NCI-H146 treated with DMSO at 0.1 percent for 48 hours (cell line): ENCODE measurements around the gene KCNQ4.

ENCODE experiments used
- DNase-seq: peaks from one replicate; lab custom pipeline; 2025; ENCODE audit not compliant: unreplicated experiment; lab: John Stamatoyannopoulos, UW

KCNQ4 gene

DNA sequence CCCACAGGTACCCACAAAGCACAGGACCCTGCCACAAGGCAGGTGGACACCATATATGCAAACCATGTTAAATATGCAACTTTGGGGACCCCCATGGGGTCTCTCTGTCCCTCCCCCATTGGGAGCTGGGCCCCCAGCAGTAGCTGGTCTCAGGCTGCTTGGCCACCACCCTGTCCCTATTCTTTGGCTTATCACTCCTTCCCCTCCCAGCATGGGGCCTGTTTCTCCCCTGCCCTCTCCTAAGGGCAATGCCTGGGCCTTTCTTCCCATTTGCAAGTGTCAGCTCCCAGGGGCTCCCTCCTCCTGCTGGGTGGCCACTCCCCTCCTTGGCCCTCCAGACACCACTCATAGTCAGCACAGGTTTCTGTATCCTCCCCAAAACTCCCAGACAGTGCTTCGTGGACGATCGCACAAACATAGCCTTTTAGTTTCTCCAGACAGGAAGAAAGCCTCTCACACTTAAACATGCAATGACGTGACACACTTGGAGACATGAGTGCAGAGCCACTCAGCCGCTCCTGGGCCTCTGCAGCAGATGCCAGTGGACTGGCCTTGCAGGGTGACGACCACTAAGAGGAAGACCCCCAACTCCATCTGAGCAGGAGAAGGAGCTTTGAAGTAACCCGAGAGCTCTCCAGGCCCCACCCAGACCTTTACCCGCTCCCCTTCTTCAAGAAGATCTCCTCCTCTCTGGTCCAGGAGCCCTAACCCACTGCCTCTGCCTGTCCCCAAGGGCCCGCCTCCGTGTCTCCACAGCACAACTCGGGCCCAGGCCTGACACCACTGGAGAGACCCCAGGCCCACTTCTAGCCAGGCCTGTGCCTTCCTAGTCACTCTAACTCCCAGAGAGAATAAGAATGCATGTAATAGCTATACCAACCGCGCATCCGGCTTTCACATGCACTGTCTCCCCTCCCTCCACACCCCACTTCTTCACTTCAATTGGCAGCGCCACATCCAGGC is 55.7 kb downstream of the KCNQ4 start:
- DNase-seq = no peak

DNA sequence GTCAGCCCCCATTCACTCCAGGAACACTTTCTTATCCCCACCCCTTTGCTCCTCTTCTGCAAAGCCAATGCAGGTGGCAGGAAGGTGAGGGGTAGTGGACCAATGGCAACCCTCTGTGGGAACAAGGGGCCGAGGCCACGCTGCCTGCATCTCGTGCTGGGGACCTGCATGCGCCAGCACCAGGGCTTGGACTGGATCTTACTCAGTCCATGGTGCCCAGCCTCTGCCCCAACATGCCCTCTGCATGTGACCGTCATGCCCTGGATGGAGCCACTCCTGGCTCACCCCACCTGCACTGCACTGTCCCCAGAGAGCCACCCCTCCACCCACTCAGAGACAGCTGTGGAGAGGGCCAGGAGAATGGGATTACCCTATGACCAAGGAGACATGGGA is 56.4 kb downstream of the KCNQ4 start:
- no peak for DNase-seq

DNA sequence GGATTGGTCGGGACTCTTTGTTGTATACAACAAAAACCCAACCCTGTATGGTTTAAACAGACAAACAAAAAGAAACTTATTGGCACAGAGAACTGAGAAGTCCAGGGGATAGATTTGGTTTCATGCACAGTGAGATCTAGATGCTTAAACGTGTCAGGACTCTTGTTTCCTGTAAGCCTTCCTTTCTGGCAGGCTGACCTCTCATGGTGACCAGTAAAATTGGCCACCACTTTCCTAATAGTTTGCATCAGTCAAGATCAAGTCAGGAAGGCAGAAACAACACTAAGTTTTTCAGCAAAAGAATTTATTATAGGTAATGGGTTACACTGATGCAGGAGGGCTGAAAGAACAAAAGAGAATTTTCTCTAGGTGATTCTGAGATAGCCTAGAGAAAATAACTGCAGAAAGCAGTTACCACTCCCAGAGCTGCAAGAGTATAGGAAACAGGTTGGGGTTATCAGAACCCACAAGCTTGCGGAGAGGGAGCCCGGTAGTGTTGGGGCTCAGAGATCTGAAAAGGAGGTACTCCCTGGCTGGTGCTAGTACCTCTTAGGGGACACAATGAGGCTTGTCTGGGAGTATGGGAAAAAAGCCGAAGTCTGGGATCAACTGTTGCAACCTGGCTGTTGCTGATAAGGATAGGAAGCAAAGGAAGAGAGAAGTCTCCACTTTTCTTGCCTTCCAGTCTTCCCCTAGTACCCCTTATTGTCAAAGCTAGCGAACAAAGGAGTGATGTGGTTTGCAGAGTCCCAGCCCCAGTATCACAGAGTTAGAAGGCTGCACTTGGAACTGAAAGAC is 57.1 kb downstream of the KCNQ4 start:
- no peak for DNase-seq

DNA sequence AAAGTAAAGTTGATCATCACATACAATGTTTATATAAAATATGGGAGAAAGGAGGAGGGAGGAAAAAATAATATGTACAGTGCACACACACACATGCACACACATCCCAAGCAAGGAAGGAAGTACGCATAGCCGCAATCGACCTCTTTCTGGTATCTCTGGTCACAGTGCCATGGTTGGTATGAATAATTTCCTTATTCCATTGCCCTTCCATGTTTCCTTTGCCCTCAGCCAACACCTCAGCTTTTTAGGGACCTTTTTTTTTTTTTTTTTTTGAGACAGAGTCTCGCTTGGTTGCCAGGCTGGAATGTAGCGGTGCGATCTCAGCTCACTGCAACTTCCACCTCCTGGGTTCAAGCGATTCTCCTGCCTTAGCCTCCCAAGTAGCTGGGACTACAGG is 58.0 kb downstream of the KCNQ4 start:
- DNase-seq = no peak

DNA sequence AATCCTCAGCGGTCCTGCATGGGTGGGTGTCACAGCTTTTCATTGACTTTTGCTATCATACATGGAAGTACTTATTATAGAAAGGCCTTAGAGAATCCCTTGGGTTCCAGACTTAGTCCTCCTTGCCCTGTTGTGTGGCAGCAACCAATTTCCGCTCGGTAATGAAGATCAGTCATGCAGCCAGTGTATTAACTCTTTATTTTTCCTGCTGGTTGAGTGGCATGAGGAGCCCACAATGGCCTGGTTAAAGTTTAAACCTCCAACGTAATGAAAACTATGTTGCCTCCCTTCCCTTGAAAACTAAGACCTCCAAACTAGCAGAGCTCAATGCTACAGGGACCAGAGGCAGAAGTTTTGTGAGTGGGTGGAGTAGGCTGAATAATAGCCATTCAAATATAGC is 58.6 kb downstream of the KCNQ4 start:
- DNase-seq = no peak

DNA sequence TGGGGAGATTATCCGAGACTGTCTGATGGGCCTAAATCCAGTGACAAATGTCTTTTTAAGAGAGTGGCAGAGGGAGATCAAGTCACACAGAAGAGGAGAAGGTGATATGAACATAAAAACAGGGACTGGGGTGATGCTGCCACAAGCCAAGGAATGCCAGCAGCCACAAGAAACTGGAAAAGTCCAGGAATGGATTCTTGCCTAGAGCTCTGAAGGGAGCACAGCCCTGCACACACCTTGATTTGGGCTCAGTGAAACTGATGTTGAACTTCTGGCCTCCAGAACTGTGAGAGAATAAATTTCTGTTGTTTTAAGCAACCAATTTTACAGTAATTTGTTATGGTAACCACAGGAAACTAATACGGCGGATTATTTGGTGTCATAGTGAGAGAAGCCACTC is 59.1 kb downstream of the KCNQ4 start:
- no peak for DNase-seq

DNA sequence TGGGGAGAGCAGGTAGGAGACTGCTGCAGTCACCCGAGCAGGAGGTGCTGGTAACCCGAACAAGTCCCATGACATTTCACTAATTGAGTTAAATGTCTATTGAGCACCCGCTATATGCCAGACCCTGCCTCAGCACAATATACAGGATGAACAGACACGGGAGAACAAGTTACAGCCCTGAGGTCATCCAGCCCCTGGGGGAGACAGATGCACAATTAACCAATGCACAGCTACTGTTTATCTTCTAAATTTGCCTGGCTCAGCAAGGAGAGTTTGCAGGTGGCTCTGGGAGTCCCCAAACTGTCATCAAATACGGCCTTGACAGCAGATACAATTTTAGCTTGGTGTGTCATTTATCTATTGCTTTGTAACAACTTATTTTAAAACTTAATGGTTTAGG is 60.5 kb downstream of the KCNQ4 start:
- DNase-seq = peak; percentile 34

DNA sequence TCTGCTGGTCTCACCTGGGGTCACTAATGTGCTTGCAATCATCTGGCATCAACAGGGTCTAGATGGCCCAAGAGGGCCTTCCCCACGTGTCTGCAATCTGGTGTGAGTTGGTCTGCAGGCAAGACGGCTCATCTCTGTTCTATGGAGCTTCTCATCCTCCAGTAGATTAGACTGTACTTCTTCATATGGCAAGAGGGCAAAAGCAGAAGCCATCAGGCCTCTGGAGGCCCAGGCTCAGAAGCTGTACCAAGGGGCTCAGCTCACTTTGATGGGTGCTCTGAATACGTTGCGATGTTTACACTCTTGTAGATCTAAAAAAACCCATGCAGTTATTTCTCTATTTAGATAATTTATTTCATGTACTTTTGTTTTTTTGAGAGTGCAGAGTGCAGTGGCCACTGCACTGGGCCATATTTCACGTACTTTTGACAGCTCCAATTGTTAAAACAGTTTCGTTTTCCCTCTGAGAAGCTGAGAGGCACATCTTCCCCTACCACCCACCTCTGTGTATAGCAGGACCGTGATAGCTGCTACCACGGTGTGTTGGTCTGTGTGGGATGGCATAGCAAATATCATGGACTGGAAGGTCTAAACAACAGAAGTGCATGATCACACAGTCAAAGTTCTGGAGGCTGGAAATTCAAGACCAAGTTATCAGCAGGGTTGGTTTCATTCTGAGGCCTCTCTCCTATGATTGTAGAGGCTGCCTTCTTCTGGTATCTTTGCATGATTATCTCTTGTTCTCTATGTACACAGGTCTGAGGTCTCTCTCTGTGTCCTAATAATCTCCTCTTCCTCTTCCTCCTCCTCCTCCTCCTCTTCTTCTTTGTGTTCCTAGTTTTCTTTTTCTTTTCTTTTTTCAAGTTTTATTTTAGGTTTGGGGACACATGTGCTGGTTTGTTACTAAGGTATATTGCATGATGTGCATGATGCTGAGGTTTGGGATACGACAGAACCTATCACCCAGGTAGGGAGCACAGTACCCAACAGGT is 61.6 kb downstream of the KCNQ4 start:
- DNase-seq = no peak

DNA sequence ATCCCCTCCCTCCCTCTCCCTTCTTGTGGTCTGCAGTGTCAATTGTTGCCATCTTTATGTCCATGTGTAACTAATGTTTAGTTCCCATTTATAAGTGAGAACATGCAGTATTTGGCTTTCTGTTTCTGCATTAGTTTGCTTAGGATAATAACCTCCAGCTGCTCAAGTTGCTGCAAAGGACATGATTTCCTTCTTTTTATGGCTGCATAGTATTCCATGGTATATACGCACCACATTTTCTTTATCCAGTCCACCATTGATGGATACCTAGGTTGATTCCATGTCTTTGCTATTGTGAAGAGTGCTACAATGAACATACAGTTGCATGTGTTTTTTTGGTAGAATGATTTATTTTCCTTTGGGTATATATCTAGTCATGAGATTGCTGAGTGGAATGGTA is 62.3 kb downstream of the KCNQ4 start:
- DNase-seq = no peak

DNA sequence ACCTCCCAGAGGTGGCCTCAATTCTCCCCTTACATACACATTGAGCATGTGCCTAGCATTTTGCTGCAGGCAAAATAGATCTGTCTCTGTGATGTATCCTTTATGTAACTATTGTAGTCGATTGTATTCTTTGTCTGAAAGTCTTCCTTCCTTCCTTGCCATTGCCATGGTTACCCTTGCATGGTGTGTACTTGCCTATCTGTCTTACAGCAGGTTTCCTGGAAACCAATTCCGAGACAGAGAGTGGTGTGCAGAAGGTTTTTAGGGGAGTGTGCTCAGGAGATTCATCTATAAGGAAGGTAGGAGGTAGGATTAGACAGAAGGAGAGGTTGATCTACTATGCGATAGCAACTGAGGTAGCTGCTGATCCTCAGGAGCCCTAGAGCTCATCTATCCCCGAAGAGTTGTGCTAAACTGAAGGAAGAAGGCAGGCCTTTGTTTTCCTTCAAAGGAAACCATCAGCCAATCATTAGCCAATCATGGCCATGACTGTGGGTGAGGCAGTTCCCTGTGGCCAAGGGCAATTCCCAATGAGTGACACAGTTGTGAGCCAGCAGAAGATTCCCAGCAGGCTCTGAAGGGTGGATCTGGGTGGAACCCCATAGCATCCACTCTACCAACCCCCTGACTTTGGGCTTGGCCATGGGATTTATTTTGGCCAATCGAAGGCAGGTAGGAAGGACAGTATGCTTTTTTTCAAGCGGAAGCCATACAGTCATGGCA is 63.6 kb downstream of the KCNQ4 start:
- no peak for DNase-seq

DNA sequence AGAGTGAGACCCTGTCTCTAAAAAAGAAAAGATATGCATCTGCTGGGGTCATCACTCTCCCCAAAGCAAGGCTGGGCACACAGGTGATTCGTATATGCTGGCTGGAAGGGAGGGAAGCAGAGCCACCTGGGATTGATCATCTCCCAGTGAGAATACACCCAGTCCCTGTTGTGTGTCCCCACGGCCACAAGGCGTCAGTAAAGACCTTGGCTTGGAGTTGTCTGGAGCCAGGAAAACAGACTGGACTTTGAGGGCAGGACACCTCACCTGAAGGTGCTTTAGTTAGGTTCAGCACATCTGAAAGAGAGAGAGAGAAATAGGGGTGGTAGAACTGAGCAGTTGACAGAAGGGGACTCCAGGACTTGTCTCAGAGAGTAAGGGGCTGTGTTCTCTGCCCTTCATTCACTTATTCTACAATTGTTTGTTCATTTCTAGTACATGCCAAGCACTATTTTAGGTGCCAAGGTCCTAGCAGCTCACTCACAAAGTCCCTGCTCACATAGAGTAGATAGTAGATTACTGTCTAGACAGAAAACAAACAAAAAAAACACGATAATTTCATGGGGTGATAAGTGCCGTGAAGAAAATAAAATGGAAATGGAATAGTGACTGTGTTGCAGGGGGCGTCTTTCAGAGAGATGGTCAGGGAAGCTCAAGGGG is 65.1 kb downstream of the KCNQ4 start:
- DNase-seq = peak; percentile 22

DNA sequence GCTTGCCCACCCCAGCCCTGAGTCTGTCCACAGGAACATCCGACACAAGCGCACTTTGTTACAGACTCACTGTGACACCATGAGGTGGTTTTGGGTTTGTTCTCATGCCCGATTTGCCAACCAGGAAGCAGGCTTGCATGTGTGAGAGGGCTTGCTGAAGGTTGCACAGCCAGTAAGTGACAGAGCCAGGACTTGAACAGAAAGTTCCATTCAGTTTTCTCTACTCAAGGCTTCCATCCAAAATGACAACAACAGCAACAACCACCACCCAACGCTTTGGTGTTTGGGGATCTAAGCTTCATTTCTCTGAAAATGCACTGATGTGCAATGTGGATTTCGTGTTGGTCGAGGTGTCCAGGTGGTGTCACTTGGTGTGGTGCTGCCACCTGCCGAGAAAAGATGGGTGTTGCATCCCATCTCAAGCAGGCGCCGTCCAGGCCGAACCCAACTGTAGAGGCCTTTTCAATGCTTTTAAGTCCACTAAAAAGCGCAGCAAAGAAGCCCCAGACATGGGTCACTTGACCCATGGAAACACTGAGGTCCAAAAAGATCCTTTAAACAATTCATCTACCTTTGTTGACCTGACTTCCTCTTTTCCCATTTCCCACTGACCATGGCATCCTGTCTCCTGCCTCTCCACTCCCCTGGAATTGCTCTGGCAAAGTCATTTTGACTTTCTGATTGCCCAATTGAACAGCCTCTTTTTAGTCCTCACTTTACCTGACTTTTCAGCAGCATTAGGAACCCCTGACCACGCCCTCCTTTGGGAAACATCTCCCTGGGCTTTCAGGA is 66.4 kb downstream of the KCNQ4 start:
- peak; percentile 3 for DNase-seq

DNA sequence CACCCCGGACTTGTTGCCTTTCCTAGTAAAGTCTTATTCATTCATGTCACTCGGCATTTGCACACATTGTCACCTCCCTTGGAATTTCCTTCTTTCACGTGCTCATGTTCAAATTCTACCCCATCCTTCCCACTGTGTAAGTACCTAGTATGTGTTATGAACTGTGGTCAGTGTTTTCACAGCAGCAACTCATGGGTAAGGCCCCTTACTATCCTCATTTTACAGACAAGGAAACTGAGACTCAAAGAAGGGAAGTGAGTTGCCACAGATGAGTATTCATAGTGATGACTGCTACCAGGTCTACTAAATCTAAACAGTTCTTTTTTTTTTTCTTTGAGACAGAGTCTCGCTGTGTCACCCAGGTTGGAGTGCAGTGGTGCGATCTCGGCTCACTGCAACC is 68.1 kb downstream of the KCNQ4 start:
- DNase-seq = no peak

DNA sequence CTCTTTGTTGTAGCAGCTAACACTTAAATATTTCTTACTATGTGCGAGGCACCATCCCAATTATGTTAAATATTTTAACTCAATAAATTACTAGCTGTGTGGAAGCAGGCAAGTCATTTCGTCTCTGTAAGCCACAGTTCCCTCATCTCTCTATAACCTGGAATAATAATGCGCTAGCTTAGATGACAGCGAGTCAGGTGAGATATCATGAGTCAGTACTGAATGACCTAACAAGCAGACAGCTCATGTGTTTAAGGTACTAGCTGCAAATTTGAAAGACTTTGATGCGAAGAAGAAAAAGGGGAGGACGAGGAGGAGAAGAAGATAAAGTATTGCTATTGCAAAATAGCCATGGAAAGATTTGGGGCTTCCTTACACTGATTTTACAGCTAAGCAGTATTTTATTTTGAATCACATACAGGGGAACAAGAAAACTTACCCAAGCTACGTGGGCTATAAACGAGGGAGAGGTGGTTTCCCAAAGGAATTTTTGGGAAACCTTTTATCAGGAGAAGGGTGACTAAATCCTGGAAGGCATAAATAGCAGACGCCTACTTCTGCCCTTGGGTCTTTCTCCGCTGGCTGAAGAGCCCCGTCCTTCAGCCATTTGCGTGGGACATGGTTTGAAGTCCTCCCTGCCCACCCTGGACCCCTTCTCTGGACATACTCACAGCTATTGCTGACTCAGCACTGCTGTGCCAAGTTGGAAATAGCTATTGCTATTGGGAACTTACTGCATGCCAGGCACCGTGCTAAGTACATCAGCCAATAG is 69.7 kb downstream of the KCNQ4 start:
- DNase-seq = no peak

DNA sequence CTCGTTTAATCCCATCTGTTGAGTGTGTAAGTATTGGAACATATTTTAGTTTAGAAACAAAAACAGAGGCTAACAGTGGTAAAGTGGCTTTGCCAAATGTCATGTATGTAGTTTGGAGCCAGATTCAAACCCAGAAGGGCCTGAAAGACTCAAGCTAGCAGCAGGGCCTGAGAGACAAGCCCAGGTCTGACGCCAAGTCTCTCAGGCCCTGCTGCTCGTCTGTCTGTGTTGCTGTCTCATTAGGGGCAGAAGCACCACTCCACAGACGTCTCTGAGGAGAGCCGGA is 70.2 kb downstream of the KCNQ4 start:
- DNase-seq = no peak

DNA sequence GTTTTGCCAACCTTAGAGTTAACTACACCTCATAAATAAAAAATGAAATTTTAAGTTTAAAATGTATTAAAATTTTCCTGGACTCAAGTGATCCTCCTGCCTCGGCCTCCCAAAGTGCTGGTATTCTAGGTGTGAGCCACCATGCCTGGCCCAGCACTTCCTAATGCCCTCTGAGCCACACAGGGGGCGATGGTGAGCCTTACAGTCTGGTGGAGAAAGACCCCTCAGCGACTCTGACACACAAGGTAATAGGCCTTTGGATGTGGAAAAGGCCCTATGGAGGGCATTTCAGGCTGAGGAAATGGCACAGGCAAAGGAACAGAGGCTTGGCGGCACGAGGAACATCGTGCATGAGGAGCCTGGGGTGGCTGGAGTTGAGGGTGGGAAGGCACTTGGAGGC is 71.9 kb downstream of the KCNQ4 start:
- DNase-seq = no peak

DNA sequence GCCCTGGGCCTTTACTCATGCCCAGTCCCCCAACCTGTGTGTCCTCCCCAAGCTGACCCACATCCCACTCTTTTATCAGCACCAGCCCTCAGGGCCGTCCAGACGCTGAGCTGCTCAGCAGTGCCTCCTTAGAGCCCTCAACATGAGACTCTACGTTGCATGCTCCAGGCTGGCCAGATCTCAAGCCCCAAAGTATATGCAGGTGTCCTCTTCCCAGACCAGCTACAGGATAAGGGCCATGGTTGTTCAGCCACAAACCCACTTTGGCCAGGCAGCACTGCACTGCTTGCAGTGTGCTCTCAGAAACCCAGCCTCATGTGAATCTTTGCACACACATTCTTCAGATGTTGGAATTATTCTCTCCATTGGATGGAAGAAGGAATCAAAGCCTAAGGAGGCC is 72.5 kb downstream of the KCNQ4 start:
- DNase-seq = no peak

DNA sequence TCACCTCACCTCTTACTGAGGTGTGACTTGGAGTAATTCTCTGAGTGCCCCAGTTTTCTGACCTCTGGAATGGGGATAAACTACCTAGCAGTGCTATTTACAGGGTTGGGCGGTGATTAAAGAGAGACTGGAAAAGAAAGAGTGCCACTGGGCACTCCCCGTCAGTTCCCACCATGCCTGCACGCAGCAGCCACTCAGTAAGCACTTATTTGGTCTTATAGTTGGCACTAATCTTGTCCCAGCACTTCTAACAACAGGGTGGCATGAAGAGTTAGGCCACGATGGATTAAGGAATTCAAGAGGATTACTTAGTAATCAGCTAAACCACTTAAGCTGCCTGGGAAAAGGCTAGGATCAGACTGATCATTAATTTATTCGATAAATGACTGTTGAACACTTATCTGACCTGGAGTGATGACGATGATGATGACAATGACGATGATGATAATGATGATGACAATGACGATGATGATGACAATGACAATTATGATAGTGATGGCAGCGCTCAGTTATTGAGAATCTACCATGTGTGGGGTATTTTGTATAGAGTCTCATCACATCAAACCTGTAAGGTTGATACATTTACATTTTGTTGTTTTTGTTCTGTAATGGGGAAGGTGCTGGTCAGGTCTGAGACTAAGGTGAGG is 73.2 kb downstream of the KCNQ4 start:
- DNase-seq = no peak
